Suprapubic skin (tissue), 4 donors: ENCODE data around the gene NRP2. TPM values are rescaled to one million over a fixed set of nuclear protein-coding genes. Genes with fewer than 3 reads are reported as not detected.

ENCODE experiments used
- DNase-seq, 2 donors: peaks; one replicate each; pipeline ENCODE4 v3.0.0-alpha.2; 2019; ENCODE audit warnings: low spot score in 2 of 2
- H3K27ac ChIP-seq: fragments of 200-600 bp; sonication (generic); one replicate; pipeline ENCODE4 v1.5.1; 2019
- H3K27me3 ChIP-seq: fragments of 200-600 bp; sonication (generic); one replicate; pipeline ENCODE4 v1.5.1; 2019
- H3K36me3 ChIP-seq: fragments of 200-600 bp; sonication (generic); one replicate; pipeline ENCODE4 v1.5.1; 2019
- H3K4me1 ChIP-seq: fragments of 200-600 bp; sonication (generic); one replicate; pipeline ENCODE4 v1.5.1; 2019
- H3K4me3 ChIP-seq: fragments of 200-600 bp; sonication (generic); one replicate; pipeline ENCODE4 v1.5.1; 2019; ENCODE audit warnings: mild to moderate bottlenecking
- H3K9me3 ChIP-seq: fragments of 200-600 bp; sonication (generic); one replicate; pipeline ENCODE4 v1.5.1; 2019
- CTCF ChIP-seq, 2 donors: fragments of 200-600 bp in 1 of 2; fragments of 450-650 bp in 1 of 2; sonication (generic) in 1 of 2; IDR thresholded peaks; one replicate each; pipeline ENCODE4 v1.5.1; 2016 to 2019; ENCODE audit warnings: antibody characterized with exemption in 2 of 2, mild to moderate bottlenecking in 1 of 2, moderate library complexity in 1 of 2
- EP300 ChIP-seq: sonication (generic); formaldehyde crosslinking; IDR thresholded peaks from one replicate; pipeline ENCODE4 v1.6.1; 2017; ENCODE audit warnings: antibody characterized with exemption
- POLR2A ChIP-seq, 2 donors: fragments of 450-650 bp; IDR thresholded peaks; one replicate each; pipeline ENCODE4 v1.6.1; 2017; ENCODE audit warnings: antibody characterized with exemption in 2 of 2, mild to moderate bottlenecking in 2 of 2, moderate library complexity in 2 of 2
- POLR2AphosphoS5 ChIP-seq, 3 donors: sonication (generic); formaldehyde crosslinking; IDR thresholded peaks; one replicate each; pipeline ENCODE4 v1.6.1; 2017; ENCODE audit warnings: antibody characterized with exemption in 3 of 3
- WGBS: methylation state at CpG from one replicate; pipeline ENCODE4 v1.1.5; 2018; 5-methylcytosine and 5-hydroxymethylcytosine counted together
- total RNA-seq, 4 donors: library from RNA; depleted of rRNA; stranded (reverse); fragments of >200 nt; gene quantifications; one replicate each; pipeline ENCODE4 v1.1.0, GENCODE V29; 2016

The NRP2 gene
- total RNA-seq, 4 donors from 2014 or later: 3.4 to 8.9 (median 6.6) TPM

GRCh38 chr2:205761421-205761820, 79.1 kb downstream of the NRP2 start:
- TF ChIP-seq EP300 (no peak), CTCF (IDR thresholded peaks at IDR 0.05) (no peak), POLR2A (IDR thresholded peaks at IDR 0.05) (no peak), POLR2AphosphoS5 (IDR thresholded peaks at IDR 0.05) (no peak)
- no peak overlapping the region for H3K27ac ChIP-seq
- H3K4me3 ChIP-seq: no peak overlapping the region
- peaks cover 12% of the 10 kb centered on the region for H3K4me1 ChIP-seq
- peaks cover 3% of the 10 kb centered on the region for H3K27me3 ChIP-seq
- DNase-seq: no peak
- H3K9me3 ChIP-seq: no peaks in the 10 kb centered on the region
- 93% methylated on average over 4 of the region's 4 CpGs for WGBS
- H3K36me3 ChIP-seq: no peaks in the 10 kb centered on the region

- TF ChIP-seq CTCF (IDR thresholded peaks at IDR 0.05) (no peak), POLR2AphosphoS5 (IDR thresholded peaks at IDR 0.05) (no peak), EP300 (no peak), POLR2A (IDR thresholded peaks at IDR 0.05) (no peak)
- Histone ChIP-seq H3K9me3 (no peaks in the 10 kb centered on the region), H3K27me3 (peaks cover 3% of the 10 kb centered on the region), H3K4me3 (no peak overlapping the region), H3K4me1 (peaks cover 18% of the 10 kb centered on the region), H3K27ac (no peak overlapping the region), H3K36me3 (no peaks in the 10 kb centered on the region)
- DNase-seq: no peak
These were observed 80.6 kb downstream of the NRP2 start for GRCh38 chr2:205762881-205763280.

DNA sequence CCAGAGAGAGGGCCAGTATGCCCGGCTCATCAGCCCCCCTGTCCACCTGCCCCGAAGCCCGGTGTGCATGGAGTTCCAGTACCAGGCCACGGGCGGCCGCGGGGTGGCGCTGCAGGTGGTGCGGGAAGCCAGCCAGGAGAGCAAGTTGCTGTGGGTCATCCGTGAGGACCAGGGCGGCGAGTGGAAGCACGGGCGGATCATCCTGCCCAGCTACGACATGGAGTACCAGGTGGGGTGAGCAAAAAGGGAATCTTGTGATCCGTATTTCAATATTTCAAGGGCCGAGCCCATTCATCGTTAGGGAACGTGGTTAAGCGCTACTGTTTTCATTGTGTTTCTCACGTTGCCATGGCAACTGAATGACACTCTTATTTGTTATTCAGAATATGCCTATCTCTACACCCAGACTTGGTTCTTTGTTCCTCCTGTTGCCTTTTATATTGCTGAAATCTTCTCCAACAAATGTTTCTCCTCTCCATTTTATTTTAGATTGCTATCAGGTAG, 81.5 kb downstream of the NRP2 start:
- Histone ChIP-seq H3K36me3 (no peaks in the 10 kb centered on the region), H3K27ac (no peak overlapping the region), H3K4me3 (no peak overlapping the region), H3K9me3 (no peaks in the 10 kb centered on the region), H3K4me1 (peaks cover 18% of the 10 kb centered on the region), H3K27me3 (peaks cover 3% of the 10 kb centered on the region)
- peak in 1 of 2 donors; percentile 83 for DNase-seq
- WGBS: 27% methylated on average over 9 of the region's 21 CpGs
- no peak for TF ChIP-seq POLR2A (IDR thresholded peaks at IDR 0.05)
- peak in 1 of 3 donors; percentile 24 for TF ChIP-seq POLR2AphosphoS5 (IDR thresholded peaks at IDR 0.05)
- peak in 1 of 2 donors; percentile 52 for TF ChIP-seq CTCF (IDR thresholded peaks at IDR 0.05)
- TF ChIP-seq EP300: peak; percentile 43

- H3K4me3 ChIP-seq: no peak overlapping the region
- H3K36me3 ChIP-seq: no peaks in the 10 kb centered on the region
- no peak for DNase-seq
- TF ChIP-seq POLR2AphosphoS5 (IDR thresholded peaks at IDR 0.05) (no peak), EP300 (no peak), POLR2A (IDR thresholded peaks at IDR 0.05) (no peak), CTCF (IDR thresholded peaks at IDR 0.05) (no peak)
- H3K27ac ChIP-seq: no peak overlapping the region
- peaks cover 3% of the 10 kb centered on the region for H3K27me3 ChIP-seq
- H3K4me1 ChIP-seq: peaks cover 18% of the 10 kb centered on the region
- no peaks in the 10 kb centered on the region for H3K9me3 ChIP-seq
- 47% methylated on average over 8 of the region's 8 CpGs for WGBS
These were observed 82.0 kb downstream of the NRP2 start for GRCh38 chr2:205764270-205764746.

DNA sequence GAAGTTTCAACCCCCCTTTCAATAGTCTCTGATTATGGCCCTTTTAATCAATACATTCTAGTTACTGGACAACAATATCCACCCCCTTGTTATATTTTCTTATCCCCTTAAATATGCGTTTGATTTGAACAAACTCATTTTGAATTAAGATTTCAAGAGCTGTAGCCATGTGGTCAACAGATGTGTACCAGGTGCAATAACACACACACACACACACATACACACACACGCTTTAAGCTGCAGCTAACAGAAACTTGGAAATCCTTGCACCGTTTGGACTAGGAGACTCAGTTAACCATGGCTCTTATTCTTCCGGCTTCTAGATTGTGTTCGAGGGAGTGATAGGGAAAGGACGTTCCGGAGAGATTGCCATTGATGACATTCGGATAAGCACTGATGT, 82.8 kb downstream of the NRP2 start:
- TF ChIP-seq POLR2AphosphoS5 (IDR thresholded peaks at IDR 0.05) (no peak), CTCF (IDR thresholded peaks at IDR 0.05) (no peak), EP300 (no peak), POLR2A (IDR thresholded peaks at IDR 0.05) (no peak)
- Histone ChIP-seq H3K27ac (no peak overlapping the region), H3K36me3 (no peaks in the 10 kb centered on the region), H3K4me1 (peaks cover 18% of the 10 kb centered on the region), H3K27me3 (peaks cover 3% of the 10 kb centered on the region), H3K4me3 (no peak overlapping the region), H3K9me3 (no peaks in the 10 kb centered on the region)
- 89% methylated on average over 8 of the region's 8 CpGs for WGBS
- no peak for DNase-seq
